Osteocyte (in vitro differentiated cells): ENCODE measurements around the gene XRCC2. TPM values are rescaled to one million over a fixed set of nuclear protein-coding genes. Genes with fewer than 3 reads are reported as not detected.
"Not testable (repeated sequence)": the region's sequence is repeated elsewhere in the genome, so short reads cannot be mapped to it uniquely, and the experiment has no call there.

Experiments
- DNase-seq: peaks from one replicate; pipeline ENCODE4 v3.0.0; 2021; ENCODE audit warnings: mixed read lengths; ENCODE audit not compliant: unreplicated experiment; ENCODE audit errors: extremely low spot score
- H3K27ac Mint-ChIP-seq: one replicate; pipeline ENCODE4 v1.8.0; 2021; ENCODE audit warnings: mild to moderate bottlenecking, mixed read lengths; ENCODE audit not compliant: unreplicated experiment
- H3K27me3 Mint-ChIP-seq: one replicate; pipeline ENCODE4 v1.8.0; 2021; ENCODE audit warnings: mixed read lengths; ENCODE audit not compliant: unreplicated experiment
- H3K36me3 Mint-ChIP-seq: one replicate; pipeline ENCODE4 v1.8.0; 2021; ENCODE audit warnings: mixed read lengths; ENCODE audit not compliant: unreplicated experiment
- H3K4me1 Mint-ChIP-seq: one replicate; pipeline ENCODE4 v1.8.0; 2021; ENCODE audit warnings: mixed read lengths; ENCODE audit not compliant: unreplicated experiment
- H3K4me3 Mint-ChIP-seq: one replicate; pipeline ENCODE4 v1.8.0; 2021; ENCODE audit warnings: mild to moderate bottlenecking, moderate library complexity, mixed read lengths; ENCODE audit not compliant: unreplicated experiment
- H3K9me3 Mint-ChIP-seq: one replicate; pipeline ENCODE4 v1.8.0; 2021; ENCODE audit warnings: mixed read lengths; ENCODE audit not compliant: unreplicated experiment
- CTCF ChIP-seq: fragments of 200-600 bp; sonication (generic); IDR thresholded peaks from 2 replicates; pipeline ENCODE4 v1.5.0; 2021; ENCODE audit warnings: antibody characterized with exemption, mild to moderate bottlenecking, moderate library complexity
- total RNA-seq: library from RNA; stranded (reverse); gene quantifications from 2 replicates; pipeline ENCODE4 v1.2.1, GENCODE V29; 2021

The XRCC2 gene
- total RNA-seq, 1 donor from 2014 or later, result 1.4 TPM

GRCh38 chr7:152647009-152647408 is 28.9 kb downstream of the XRCC2 start:
- Mint-ChIP-seq H3K27me3 (no peaks in the 10 kb centered on the region), H3K4me1 (no peaks in the 10 kb centered on the region), H3K36me3 (peaks cover 9% of the 10 kb centered on the region), H3K27ac (no peak overlapping the region), H3K4me3 (no peak overlapping the region), H3K9me3 (no peaks in the 10 kb centered on the region)
- no peak for TF ChIP-seq CTCF
- DNase-seq, result no peak

GRCh38 chr7:152646579-152646978 is 29.4 kb downstream of the XRCC2 start:
- not testable (repeated sequence) for H3K27me3 Mint-ChIP-seq

DNA sequence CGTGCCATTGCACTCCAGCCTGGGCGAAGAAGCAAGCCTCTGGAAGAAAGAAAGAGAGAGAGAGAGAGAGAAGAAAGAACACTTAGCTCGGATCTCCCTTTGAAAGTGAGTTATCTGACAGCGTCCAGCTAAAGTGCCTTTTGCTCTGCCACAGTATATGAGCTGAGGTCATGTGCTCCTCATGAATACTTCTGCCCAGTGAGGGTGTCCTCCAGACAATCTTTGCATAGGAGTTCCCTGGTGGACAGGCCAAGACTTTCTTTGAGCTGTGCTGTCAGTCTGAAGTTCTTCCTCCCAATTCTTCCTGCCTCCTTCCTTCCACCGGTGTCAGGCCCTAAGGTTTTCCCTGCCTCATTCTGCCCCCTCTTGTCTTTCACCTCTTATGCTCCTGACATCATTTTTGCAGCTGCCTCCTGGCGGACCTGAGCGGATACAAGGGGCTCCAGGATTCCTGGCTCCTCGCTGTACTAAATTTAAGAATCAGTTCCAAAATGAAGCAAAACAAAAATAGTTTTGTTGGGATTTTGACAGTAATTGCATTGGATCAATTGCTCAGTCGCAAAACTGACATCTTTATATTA is 31.9 kb downstream of the XRCC2 start:
- Mint-ChIP-seq H3K27me3 (no peaks in the 10 kb centered on the region), H3K4me1 (no peaks in the 10 kb centered on the region), H3K36me3 (peaks cover 9% of the 10 kb centered on the region), H3K27ac (no peak overlapping the region), H3K4me3 (no peak overlapping the region), H3K9me3 (no peaks in the 10 kb centered on the region)
- no peak for TF ChIP-seq CTCF
- DNase-seq, result no peak

More at GRCh38 chr7:152646579-152646978, 29.4 kb downstream of the XRCC2 start:
- not testable (repeated sequence) for H3K27ac Mint-ChIP-seq, H3K36me3 Mint-ChIP-seq, H3K9me3 Mint-ChIP-seq, H3K4me3 Mint-ChIP-seq, H3K4me1 Mint-ChIP-seq, DNase-seq

- no peaks in the 10 kb centered on the region for H3K36me3 Mint-ChIP-seq
Measured at GRCh38 chr7:152641384-152641783, 34.6 kb downstream of the XRCC2 start.

DNA sequence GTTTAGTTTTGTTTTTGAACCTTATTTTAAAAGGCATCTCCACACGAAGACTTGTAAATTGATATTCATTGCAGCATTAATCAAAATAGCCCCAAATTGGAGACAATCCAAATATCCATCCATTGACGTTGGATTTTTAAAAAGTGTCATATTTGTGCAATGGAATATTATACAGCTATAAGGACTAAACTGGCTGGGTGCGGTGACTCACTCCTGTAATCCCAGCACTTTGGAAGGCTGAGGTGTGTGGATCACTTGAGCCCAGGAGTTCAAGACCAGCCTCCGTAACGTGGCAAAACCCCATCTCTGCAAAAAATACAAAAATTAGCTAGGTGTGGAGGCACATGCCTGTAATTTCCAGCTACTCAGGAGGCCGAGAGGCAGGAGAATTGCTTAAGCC is 35.1 kb downstream of the XRCC2 start:
- no peak for DNase-seq
- no peak overlapping the region for H3K27ac Mint-ChIP-seq
- no peaks in the 10 kb centered on the region for H3K9me3 Mint-ChIP-seq
- H3K4me1 Mint-ChIP-seq, result no peaks in the 10 kb centered on the region
- H3K27me3 Mint-ChIP-seq, result no peaks in the 10 kb centered on the region
- no peak overlapping the region for H3K4me3 Mint-ChIP-seq
- H3K36me3 Mint-ChIP-seq, result no peaks in the 10 kb centered on the region
- TF ChIP-seq CTCF, result no peak

More at GRCh38 chr7:152641384-152641783, 34.6 kb downstream of the XRCC2 start:
- Mint-ChIP-seq H3K9me3 (no peaks in the 10 kb centered on the region), H3K4me3 (no peak overlapping the region), H3K4me1 (no peaks in the 10 kb centered on the region), H3K27ac (no peak overlapping the region), H3K27me3 (no peaks in the 10 kb centered on the region)
- DNase-seq, result no peak
- TF ChIP-seq CTCF, result no peak
